ENCODE results near the gene NAV3.

DNA sequence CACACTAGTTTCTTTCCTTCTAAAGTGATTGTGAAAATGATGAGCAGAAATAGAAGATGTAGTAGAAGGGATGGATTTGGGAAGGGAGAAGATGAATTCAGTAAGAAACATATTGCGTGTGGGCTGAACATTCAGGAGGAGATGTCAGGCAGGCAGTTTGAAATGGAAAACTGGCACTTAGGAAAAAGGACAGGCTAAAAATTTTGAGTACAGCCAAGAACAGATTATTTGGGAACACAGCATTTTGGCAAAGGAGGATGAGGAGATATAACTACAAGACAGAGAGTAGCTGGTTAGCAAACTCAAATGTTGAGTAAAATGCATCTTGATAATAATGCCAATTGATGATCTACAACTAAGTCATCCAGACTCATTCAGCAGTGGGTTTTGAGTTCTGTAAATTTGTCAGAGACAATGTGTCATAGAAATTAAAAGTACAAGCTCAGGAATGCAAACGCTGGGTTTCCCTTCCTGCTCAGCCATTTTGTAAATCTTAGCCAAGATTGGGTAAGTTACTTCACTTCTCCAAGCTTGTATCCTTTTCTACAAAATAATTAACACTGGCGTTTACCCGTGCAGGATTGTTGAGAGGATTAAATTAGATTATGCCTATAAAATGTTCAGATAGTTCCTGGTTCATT lies 255.0 kb downstream of the NAV3 start:
- TF ChIP-seq, protein P1, sequence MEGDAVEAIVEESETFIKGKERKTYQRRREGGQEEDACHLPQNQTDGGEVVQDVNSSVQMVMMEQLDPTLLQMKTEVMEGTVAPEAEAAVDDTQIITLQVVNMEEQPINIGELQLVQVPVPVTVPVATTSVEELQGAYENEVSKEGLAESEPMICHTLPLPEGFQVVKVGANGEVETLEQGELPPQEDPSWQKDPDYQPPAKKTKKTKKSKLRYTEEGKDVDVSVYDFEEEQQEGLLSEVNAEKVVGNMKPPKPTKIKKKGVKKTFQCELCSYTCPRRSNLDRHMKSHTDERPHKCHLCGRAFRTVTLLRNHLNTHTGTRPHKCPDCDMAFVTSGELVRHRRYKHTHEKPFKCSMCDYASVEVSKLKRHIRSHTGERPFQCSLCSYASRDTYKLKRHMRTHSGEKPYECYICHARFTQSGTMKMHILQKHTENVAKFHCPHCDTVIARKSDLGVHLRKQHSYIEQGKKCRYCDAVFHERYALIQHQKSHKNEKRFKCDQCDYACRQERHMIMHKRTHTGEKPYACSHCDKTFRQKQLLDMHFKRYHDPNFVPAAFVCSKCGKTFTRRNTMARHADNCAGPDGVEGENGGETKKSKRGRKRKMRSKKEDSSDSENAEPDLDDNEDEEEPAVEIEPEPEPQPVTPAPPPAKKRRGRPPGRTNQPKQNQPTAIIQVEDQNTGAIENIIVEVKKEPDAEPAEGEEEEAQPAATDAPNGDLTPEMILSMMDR (conservative IDR thresholded peaks at IDR 0.05; ENCODE audit: low read depth, low read length) = no peak
- no peak for TF ChIP-seq EZH2 (IDR thresholded peaks at IDR 0.05; ENCODE audit: low read length, unreplicated experiment)
- no peak for TF ChIP-seq EZH2phosphoT487 (IDR thresholded peaks at IDR 0.05; ENCODE audit: borderline replicate concordance, low read length)

Data from PC-3 (cell line).